ENCODE results near the gene PSMB10.
A peak's percentile ranks its signal among the peaks of the same experiment; 100 is the strongest.

Gene PSMB10

GRCh38 chr16:67963662-67964321, 27.1 kb upstream of the PSMB10 start:
- peak; percentile 47 for DNase-seq

- no peak for DNase-seq
Observed at GRCh38 chr16:67963292-67963661, 26.6 kb upstream of the PSMB10 start.

- no peak for DNase-seq
Observed at GRCh38 chr16:67962135-67962534, 25.5 kb upstream of the PSMB10 start.

- no peak for DNase-seq
Observed at GRCh38 chr16:67961551-67961957, 24.9 kb upstream of the PSMB10 start.

- DNase-seq, result no peak
Observed at GRCh38 chr16:67959536-67960329, 23.1 kb upstream of the PSMB10 start.

- no peak for DNase-seq
Observed at GRCh38 chr16:67957622-67958021, 21.0 kb upstream of the PSMB10 start.

- DNase-seq, result no peak
Observed at GRCh38 chr16:67954421-67955196, 18.0 kb upstream of the PSMB10 start.

- DNase-seq, result no peak
Observed at GRCh38 chr16:67953641-67954375, 17.2 kb upstream of the PSMB10 start.

- no peak for DNase-seq
Observed at GRCh38 chr16:67951485-67951884, 14.8 kb upstream of the PSMB10 start.

- no peak for DNase-seq
Observed at GRCh38 chr16:67950335-67950843, 13.7 kb upstream of the PSMB10 start.

- no peak for DNase-seq
Observed at GRCh38 chr16:67949645-67950044, 13.0 kb upstream of the PSMB10 start.

GRCh38 chr16:67948015-67948414, 11.4 kb upstream of the PSMB10 start:
- DNase-seq, result no peak

GRCh38 chr16:67946966-67947558, 10.4 kb upstream of the PSMB10 start:
- no peak for DNase-seq

- DNase-seq, result no peak
Observed at GRCh38 chr16:67946128-67946569, 9.5 kb upstream of the PSMB10 start.

- DNase-seq, result no peak
Observed at GRCh38 chr16:67945392-67945933, 8.8 kb upstream of the PSMB10 start.

- no peak for DNase-seq
Observed at GRCh38 chr16:67944690-67945391, 8.2 kb upstream of the PSMB10 start.

- no peak for DNase-seq
Observed at GRCh38 chr16:67943619-67944504, 7.2 kb upstream of the PSMB10 start, which contains the start of gene LCAT. TSS of gene LCAT (minus strand) at chr16:67944120. CDS start at chr16:67944101, 19 bp downstream.

GRCh38 chr16:67943256-67943618, 6.6 kb upstream of the PSMB10 start:
- no peak for DNase-seq

GRCh38 chr16:67942510-67943255, 6.0 kb upstream of the PSMB10 start:
- DNase-seq, result no peak

- peak; percentile 83 for DNase-seq
Observed at GRCh38 chr16:67942200-67942509, 5.5 kb upstream of the PSMB10 start.
